Measurements from ENCODE around the gene CCDC50. TPM values are rescaled to one million over a fixed set of nuclear protein-coding genes. Genes with fewer than 3 reads are reported as not detected.

Gene CCDC50
- total and polyA plus RNA-seq, 2 of the 8 experiments (the other 6 are each of a cell fraction or from before 2014, with no cell fraction given): 7.3 to 19.2 TPM

DNA sequence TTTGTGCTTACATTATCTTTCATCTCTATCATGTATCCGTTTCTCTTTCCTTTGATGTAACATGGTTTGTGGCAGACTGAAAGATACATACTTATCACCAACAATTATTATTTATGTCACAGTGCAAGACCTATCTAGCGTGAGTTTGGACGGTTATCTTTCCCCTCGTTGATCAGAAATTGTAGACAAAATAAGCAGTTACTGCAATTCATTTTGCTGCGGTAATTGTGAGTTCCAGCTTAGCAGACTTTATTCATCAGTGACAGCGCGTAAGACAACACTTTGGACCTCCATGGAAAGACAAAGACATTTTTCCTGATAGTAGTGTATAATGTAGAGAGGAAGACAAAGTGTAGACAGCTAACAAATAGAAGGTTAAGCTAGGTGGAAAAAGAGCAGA, 52.1 kb downstream of the CCDC50 start:
- H3K79me2 ChIP-seq (ENCODE audit: control insufficient read depth in 1 of 2, insufficient read depth in 2 of 2, low read length in 2 of 2): no peaks in the 10 kb centered on the region
- H3K9ac ChIP-seq (replicated peaks in 1 of 4; ENCODE audit: extremely low read depth in 1 of 4, low read depth in 3 of 4, low read length in 3 of 4): no peak overlapping the region
- no peak overlapping the region for H3K4ac ChIP-seq (replicated peaks; ENCODE audit: insufficient read length, low read depth, low read length)
- no peak overlapping the region for H3K18ac ChIP-seq (ENCODE audit: extremely low read depth, low read length)
- no peaks in the 10 kb centered on the region for H3K79me1 ChIP-seq (ENCODE audit: low read depth, low read length)
- DNase-seq (ENCODE audit: low read depth in 1 of 2, low spot score in 2 of 2) (no peak), FAIRE-seq (no peak)
- H3K4me1 ChIP-seq (replicated peaks in 1 of 4; ENCODE audit: control insufficient read depth in 3 of 4, insufficient read depth in 4 of 4, low read length in 3 of 4): peaks cover 0 to 5% (median 3%) of the 10 kb centered on the region in 4 experiments; a peak in 3 of 7 replicates
- H3K14ac ChIP-seq (ENCODE audit: insufficient read length): no peak overlapping the region
- H3K56ac ChIP-seq (replicated peaks; ENCODE audit: insufficient read length, low read depth, low read length): no peak overlapping the region
- no peak overlapping the region for H4K91ac ChIP-seq (replicated peaks; ENCODE audit: insufficient read length, low read length)
- H2AK5ac ChIP-seq (ENCODE audit: low read depth, low read length): no peak overlapping the region
- 90% methylated on average over 7 of the region's 7 CpGs; no CpG with 5 or more reads in 1 of the 2 experiments for WGBS, 2 experiments (ENCODE audit: extremely low coverage in 1 of 2, insufficient coverage in 1 of 2, insufficient read length in 1 of 2, insufficient replicate concordance in 2 of 2, low coverage in 1 of 2, low lambda C conversion rate in 2 of 2, missing lambda C conversion rate in 1 of 2)
- no peak overlapping the region for H2BK120ac ChIP-seq (replicated peaks; ENCODE audit: low read depth, low read length)
- H3K9me3 ChIP-seq (ENCODE audit: insufficient read depth in 2 of 2, low read depth in 1 of 2, low read length in 1 of 2): no peaks in the 10 kb centered on the region
- H2BK12ac ChIP-seq (ENCODE audit: low read depth, low read length): no peak overlapping the region
- H4K5ac ChIP-seq (ENCODE audit: insufficient read length, low read depth, low read length): no peak overlapping the region
- H3K23me2 ChIP-seq (ENCODE audit: low read depth, low read length): no peaks in the 10 kb centered on the region
- no peak overlapping the region for H2BK15ac ChIP-seq (ENCODE audit: low read length)
- CTCF ChIA-PET (ENCODE audit: partially characterized antibody): no interaction called here
- H3K4me3 ChIP-seq (ENCODE audit: extremely low read depth in 1 of 4, insufficient read depth in 2 of 4, low read depth in 3 of 4, low read length in 4 of 4): no peak overlapping the region
- no peak overlapping the region for H3K23ac ChIP-seq (ENCODE audit: insufficient read length)
- TF ChIP-seq BCL11A (IDR thresholded peaks at IDR 0.05; ENCODE audit: low read depth in 2 of 2, low read length in 2 of 2) (no peak), SIX5 (IDR thresholded peaks at IDR 0.05; ENCODE audit: low read depth, low read length) (no peak), ZNF274 (IDR thresholded peaks at IDR 0.05; ENCODE audit: borderline replicate concordance, extremely low read depth, low read length) (no peak), RXRA (IDR thresholded peaks at IDR 0.05; ENCODE audit: insufficient read depth, low read depth, low read length) (no peak), BRCA1 (IDR thresholded peaks at IDR 0.05; ENCODE audit: low read depth, low read length) (no peak), TAF1 (IDR thresholded peaks at IDR 0.05; ENCODE audit: low read depth, low read length) (no peak), SP1 (IDR thresholded peaks at IDR 0.05; ENCODE audit: low read depth, low read length) (no peak), POLR2A (IDR thresholded peaks at IDR 0.05; ENCODE audit: control extremely low read depth in 1 of 2, low read depth in 2 of 2, low read length in 2 of 2) (no peak), EGR1 (IDR thresholded peaks at IDR 0.05; ENCODE audit: borderline replicate concordance, low read depth, low read length) (no peak), SAP30 (IDR thresholded peaks at IDR 0.05; ENCODE audit: insufficient read depth, insufficient replicate concordance, low read length) (no peak), RFX5 (IDR thresholded peaks at IDR 0.05; ENCODE audit: borderline replicate concordance, low read depth, low read length) (no peak)
- no peak overlapping the region for H2BK20ac ChIP-seq (ENCODE audit: low read length)
- peaks cover 0 to 14% (median 0%) of the 10 kb centered on the region in 4 experiments; a peak in 3 of 8 replicates for H3K36me3 ChIP-seq (ENCODE audit: control insufficient read depth in 2 of 4, insufficient read depth in 4 of 4, low read length in 3 of 4)
- H2BK5ac ChIP-seq (ENCODE audit: low read depth, low read length): no peak overlapping the region
- H3K4me2 ChIP-seq (ENCODE audit: insufficient read depth in 1 of 2, low read depth in 2 of 2, low read length in 2 of 2): no peak overlapping the region
- H4K8ac ChIP-seq (ENCODE audit: extremely low read depth, insufficient read depth, low read length): no peak overlapping the region
- POLR2A ChIA-PET (ENCODE audit: partially characterized antibody): interaction anchor here (3.6 kb wide), 1 partner anchor 10 kb away, joined by 13 read pairs; no protein-coding TSS in a partner anchor
- H3K27ac ChIP-seq (ENCODE audit: low read depth, low read length): no peak overlapping the region
- no peak overlapping the region for H2AFZ ChIP-seq (ENCODE audit: low read length)
- no peaks in the 10 kb centered on the region for H3K27me3 ChIP-seq (replicated peaks in 1 of 4; ENCODE audit: control insufficient read depth in 3 of 4, extremely low read depth in 1 of 4, insufficient read depth in 3 of 4, low read length in 3 of 4)
- no peaks in the 10 kb centered on the region for H4K20me1 ChIP-seq (replicated peaks in 1 of 2; ENCODE audit: control insufficient read depth in 1 of 2, insufficient read depth in 2 of 2, low read length in 2 of 2)

Measured in H1 (cell line).